T-cell (primary cell): ENCODE data around the gene METTL26. TPM values are rescaled to one million over a fixed set of nuclear protein-coding genes. Genes with fewer than 3 reads are reported as not detected.
A peak's percentile ranks its signal among the peaks of the same experiment; 100 is the strongest.

ENCODE experiments used
- ATAC-seq, 4 experiments: fragments of 200-7000 bp in 3 of 4; fragments of 150-1000 bp in 1 of 4; cut with Tn5 transposase; replicated peaks in 1 of 4; 1 replicate in 3 of 4; 2 replicates in 1 of 4; pipeline ENCODE4 v1.10.0; 2021; ENCODE audit warnings: moderate library complexity in 3 of 4, mild to moderate bottlenecking in 2 of 4, moderate number of reproducible peaks in 1 of 4
- CTCF ChIA-PET, 2 donors: fragments of 300-600 bp; sonication (Branson Sonifier 250); formaldehyde crosslinking; loops; one replicate each; lab custom pipeline; 2022; ENCODE audit warnings: antibody characterized with exemption in 2 of 2; lab: Charles Lee
- POLR2A ChIA-PET, 2 donors: fragments of 300-600 bp; sonication (Branson Sonifier 250); formaldehyde crosslinking; loops; one replicate each; lab custom pipeline; 2022; ENCODE audit warnings: antibody characterized with exemption in 2 of 2; lab: Charles Lee
- DNase-seq, 35 experiments: peaks; one replicate each; pipeline versions ENCODE4 v3.0.0 to v3.0.0-alpha.2; 2013 to 2023
- H3K27ac ChIP-seq: one replicate; pipeline ENCODE4 v1.5.1; 2013; ENCODE audit warnings: low read length
- H3K27me3 ChIP-seq, 2 experiments: replicated peaks in 1 of 2; 1 replicate in 1 of 2; 2 replicates in 1 of 2; pipeline versions ENCODE4 v1.6.1 to v1.7.0; 2013; ENCODE audit warnings: low read length in 1 of 2, mixed read lengths in 1 of 2; ENCODE audit not compliant: control insufficient read depth in 2 of 2, insufficient read depth in 2 of 2; ENCODE audit errors: extremely low read depth in 1 of 2
- H3K36me3 ChIP-seq, 2 donors: 1 replicate in 1 of 2; 2 replicates in 1 of 2; pipeline versions ENCODE4 v1.6.1 to v1.7.0; 2013; ENCODE audit warnings: low read length in 1 of 2; ENCODE audit not compliant: control insufficient read depth in 2 of 2, insufficient read depth in 1 of 2; ENCODE audit errors: extremely low read depth in 1 of 2
- H3K4me1 ChIP-seq, 2 experiments: 1 replicate in 1 of 2; 2 replicates in 1 of 2; pipeline versions ENCODE4 v1.6.1 to v1.7.0; 2013; ENCODE audit warnings: low read length in 2 of 2, mixed read lengths in 1 of 2; ENCODE audit not compliant: insufficient read depth in 2 of 2, control insufficient read depth in 1 of 2; ENCODE audit errors: extremely low read depth in 1 of 2
- H3K4me3 ChIP-seq, 2 donors: 1 replicate in 1 of 2; 2 replicates in 1 of 2; pipeline versions ENCODE4 v1.5.1 to v1.7.0; 2013; ENCODE audit warnings: mild to moderate bottlenecking in 2 of 2, low read length in 1 of 2, moderate library complexity in 1 of 2; ENCODE audit not compliant: control insufficient read depth in 1 of 2; ENCODE audit errors: extremely low read depth in 1 of 2
- H3K9me3 ChIP-seq: 2 replicates; pipeline ENCODE4 v1.7.0; 2013
- H3K27ac Mint-ChIP-seq, 2 donors: one replicate each; pipeline ENCODE4 v1.8.0; 2020 to 2021; ENCODE audit warnings: mild to moderate bottlenecking in 2 of 2, mixed read lengths in 2 of 2
- H3K27me3 Mint-ChIP-seq, 2 donors: one replicate each; pipeline ENCODE4 v1.8.0; 2021 to 2022; ENCODE audit warnings: mixed read lengths in 2 of 2
- H3K36me3 Mint-ChIP-seq: one replicate; pipeline ENCODE4 v1.8.0; 2021; ENCODE audit warnings: mixed read lengths
- H3K4me1 Mint-ChIP-seq, 3 donors: one replicate each; pipeline ENCODE4 v1.8.0; 2020 to 2022; ENCODE audit warnings: mixed read lengths in 3 of 3, mild to moderate bottlenecking in 1 of 3
- H3K4me3 Mint-ChIP-seq, 3 donors: one replicate each; pipeline ENCODE4 v1.8.0; 2020 to 2022; ENCODE audit warnings: mild to moderate bottlenecking in 3 of 3, mixed read lengths in 3 of 3, moderate library complexity in 3 of 3
- H3K9me3 Mint-ChIP-seq, 3 donors: one replicate each; pipeline ENCODE4 v1.8.0; 2020 to 2022; ENCODE audit warnings: mixed read lengths in 3 of 3
- WGBS: methylation state at CpG from one replicate; pipeline ENCODE4 v1.1.5; 2013; ENCODE audit warnings: missing lambda C conversion rate; ENCODE audit not compliant: insufficient coverage; 5-methylcytosine and 5-hydroxymethylcytosine counted together
- total RNA-seq, 35 experiments: library from RNA in 6 of 35; stranded (reverse) in 6 of 35; fragments of 120-200 nt in 1 of 35; gene quantifications; one replicate each; pipeline versions ENCODE4 v1.2.1 to v1.2.4 and lab custom pipeline; 2013 to 2026

The METTL26 gene
- total RNA-seq, 5 donors from 2014 or later (not counting 1 experiment from before 2014, with no cell fraction given): 42.1 to 94.0 (median 87.2) TPM

DNA sequence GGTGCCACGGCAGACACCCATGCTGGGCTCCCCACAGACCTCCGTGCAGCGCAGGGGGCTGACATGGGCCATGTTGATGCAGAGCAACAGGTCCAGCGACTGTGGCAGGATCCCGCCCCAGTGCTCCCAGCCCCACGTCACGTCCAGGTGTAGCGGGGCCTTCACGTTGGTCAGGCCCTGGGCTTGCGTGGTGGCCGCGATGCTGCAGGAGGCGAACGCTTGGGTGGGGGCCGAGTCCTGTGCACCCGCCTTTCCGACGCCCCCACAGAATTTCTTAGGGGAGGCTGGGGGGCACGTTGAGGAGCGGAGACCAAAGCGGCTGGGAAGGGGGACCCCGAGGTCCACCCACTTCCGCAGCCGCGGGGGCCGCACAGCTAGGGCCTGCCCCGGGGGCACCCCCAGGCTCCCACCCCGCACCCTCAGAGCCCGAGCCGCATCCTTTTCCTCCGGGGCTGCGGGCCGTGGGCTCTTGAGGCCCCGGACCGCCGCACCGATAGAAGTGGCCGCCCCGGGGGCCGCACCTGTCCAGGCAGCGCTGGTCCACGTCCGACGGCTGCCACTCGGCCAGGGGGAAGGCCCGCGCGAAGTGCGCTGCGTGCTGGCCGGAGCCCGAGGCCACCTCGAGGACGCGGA, 416 bp downstream of the METTL26 start:
- no peak overlapping the region for H3K27ac ChIP-seq
- CTCF ChIA-PET: interaction anchor here in 1 of 2 donors (1.2 kb wide), 1 partner anchor 57 kb away, joined by 3 read pairs; no protein-coding TSS in a partner anchor
- peaks cover 5 to 9% of the 10 kb centered on the region in 2 donors for H3K36me3 ChIP-seq
- 4% methylated on average over 47 of the region's 55 CpGs for WGBS
- peaks cover 9 to 37% of the 10 kb centered on the region in 2 experiments for H3K4me1 ChIP-seq
- Mint-ChIP-seq H3K36me3 (no peaks in the 10 kb centered on the region), H3K4me3 (peak overlapping the region; percentile 65 to 99 (median 94)), H3K27ac (no peak overlapping the region), H3K9me3 (no peaks in the 10 kb centered on the region), H3K4me1 (peaks cover 7 to 8% (median 8%) of the 10 kb centered on the region in 3 donors), H3K27me3 (peaks cover 0 to 3% of the 10 kb centered on the region in 2 donors)
- DNase-seq: peak in 1 of 35 experiments; percentile 27
- H3K4me3 ChIP-seq: peak overlapping the region; percentile 87 to 96
- ATAC-seq: peak in 1 of 4 experiments; percentile 2
- no peaks in the 10 kb centered on the region for H3K27me3 ChIP-seq
- no peaks in the 10 kb centered on the region for H3K9me3 ChIP-seq
- POLR2A ChIA-PET: no interaction called here

DNA sequence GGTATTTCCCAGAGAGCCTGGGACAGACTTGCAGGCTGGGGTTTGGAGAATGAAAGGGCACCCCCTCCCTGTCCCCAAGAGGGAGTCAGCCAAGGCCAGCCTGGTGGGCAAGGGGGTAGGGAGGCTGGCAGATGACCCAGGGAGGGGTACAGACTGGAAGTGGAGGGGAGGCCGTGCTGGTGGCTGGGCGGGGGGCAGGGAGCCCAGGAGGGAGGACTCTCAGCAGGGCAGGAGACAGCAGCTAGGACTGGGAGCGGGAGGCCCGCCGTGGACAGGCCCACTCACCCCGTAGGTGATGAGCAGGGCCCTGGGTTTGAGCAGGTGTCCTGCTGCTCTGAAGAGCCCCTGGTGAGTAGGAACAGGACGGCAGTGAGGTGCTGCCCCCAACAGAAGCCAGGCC, 1.1 kb downstream of the METTL26 start:
- Mint-ChIP-seq H3K9me3 (no peaks in the 10 kb centered on the region), H3K36me3 (no peaks in the 10 kb centered on the region), H3K27me3 (peaks cover 0 to 3% of the 10 kb centered on the region in 2 donors), H3K27ac (no peak overlapping the region), H3K4me3 (peak overlapping the region; percentile 62 to 74 (median 68)), H3K4me1 (peaks cover 7 to 8% (median 8%) of the 10 kb centered on the region in 3 donors)
- Histone ChIP-seq H3K9me3 (no peaks in the 10 kb centered on the region), H3K4me1 (peaks cover 9 to 34% of the 10 kb centered on the region in 2 experiments), H3K36me3 (peaks cover 5 to 9% of the 10 kb centered on the region in 2 donors), H3K4me3 (peak overlapping the region in 1 of 2 donors; percentile 87), H3K27me3 (no peaks in the 10 kb centered on the region), H3K27ac (no peak overlapping the region)
- no peak for ATAC-seq
- ChIA-PET CTCF (no interaction called here), POLR2A (no interaction called here)
- 50% methylated on average over 1 of the region's 7 CpGs for WGBS
- no peak for DNase-seq

DNA sequence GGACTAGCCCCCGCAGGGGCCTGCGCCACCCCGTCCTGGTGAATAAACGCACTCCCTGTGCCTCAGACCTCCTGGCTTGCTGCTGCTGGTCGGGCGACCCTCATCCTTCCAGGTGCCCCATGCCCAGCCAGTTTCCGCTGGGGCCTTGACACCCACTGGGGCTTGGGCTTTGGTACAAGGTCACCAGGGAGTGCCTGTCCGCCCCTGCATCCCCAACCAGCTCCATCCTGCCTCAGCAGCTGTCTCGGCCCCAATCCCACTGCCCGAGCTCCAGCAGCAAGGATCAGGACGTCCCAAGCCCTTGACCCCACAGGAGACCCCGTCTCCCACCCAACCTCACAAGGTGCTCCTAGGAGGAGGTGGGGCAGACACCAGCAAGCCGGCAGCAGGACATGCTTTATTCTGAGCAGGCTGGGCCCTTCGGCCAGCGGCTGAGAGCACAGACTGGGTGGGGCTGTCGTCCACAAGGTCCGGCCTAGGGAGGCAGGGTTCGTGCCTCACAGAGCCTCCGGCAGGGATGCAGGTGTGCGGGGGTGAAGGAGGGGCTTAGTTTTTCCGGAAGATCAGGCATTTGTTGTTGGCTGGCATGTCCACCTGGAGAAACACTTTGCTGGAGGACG, 1.9 kb downstream of the METTL26 start:
- peaks cover 0 to 3% of the 10 kb centered on the region in 2 donors for H3K27me3 Mint-ChIP-seq
- H3K4me1 Mint-ChIP-seq: peaks cover 7 to 8% (median 8%) of the 10 kb centered on the region in 3 donors
- Histone ChIP-seq H3K4me1 (peaks cover 9 to 34% of the 10 kb centered on the region in 2 experiments), H3K9me3 (no peaks in the 10 kb centered on the region), H3K27me3 (no peaks in the 10 kb centered on the region), H3K27ac (no peak overlapping the region), H3K4me3 (no peak overlapping the region), H3K36me3 (peaks cover 5 to 9% of the 10 kb centered on the region in 2 donors)
- no peak overlapping the region for H3K27ac Mint-ChIP-seq
- POLR2A ChIA-PET: no interaction called here
- CTCF ChIA-PET: no interaction called here
- no peak for DNase-seq
- ATAC-seq: no peak
- peak overlapping the region; percentile 50 to 68 (median 60) for H3K4me3 Mint-ChIP-seq
- H3K9me3 Mint-ChIP-seq: no peaks in the 10 kb centered on the region
- no peaks in the 10 kb centered on the region for H3K36me3 Mint-ChIP-seq
- 97% methylated on average over 18 of the region's 22 CpGs for WGBS

DNA sequence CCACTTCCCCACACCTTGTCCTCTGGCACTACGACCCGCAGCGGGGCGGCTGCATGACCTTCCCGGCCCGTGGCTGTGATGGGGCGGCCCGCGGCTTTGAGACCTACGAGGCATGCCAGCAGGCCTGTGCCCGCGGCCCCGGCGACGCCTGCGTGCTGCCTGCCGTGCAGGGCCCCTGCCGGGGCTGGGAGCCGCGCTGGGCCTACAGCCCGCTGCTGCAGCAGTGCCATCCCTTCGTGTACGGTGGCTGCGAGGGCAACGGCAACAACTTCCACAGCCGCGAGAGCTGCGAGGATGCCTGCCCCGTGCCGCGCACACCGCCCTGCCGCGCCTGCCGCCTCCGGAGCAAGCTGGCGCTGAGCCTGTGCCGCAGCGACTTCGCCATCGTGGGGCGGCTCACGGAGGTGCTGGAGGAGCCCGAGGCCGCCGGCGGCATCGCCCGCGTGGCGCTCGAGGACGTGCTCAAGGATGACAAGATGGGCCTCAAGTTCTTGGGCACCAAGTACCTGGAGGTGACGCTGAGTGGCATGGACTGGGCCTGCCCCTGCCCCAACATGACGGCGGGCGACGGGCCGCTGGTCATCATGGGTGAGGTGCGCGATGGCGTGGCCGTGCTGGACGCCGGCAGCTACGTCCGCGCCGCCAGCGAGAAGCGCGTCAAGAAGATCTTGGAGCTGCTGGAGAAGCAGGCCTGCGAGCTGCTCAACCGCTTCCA, 2.6 kb downstream of the METTL26 start:
- no peak for DNase-seq
- H3K27ac Mint-ChIP-seq: no peak overlapping the region
- ATAC-seq: no peak
- H3K4me1 Mint-ChIP-seq: peaks cover 7 to 8% (median 8%) of the 10 kb centered on the region in 3 donors
- WGBS: 98% methylated on average over 74 of the region's 74 CpGs
- H3K36me3 Mint-ChIP-seq: no peaks in the 10 kb centered on the region
- H3K27ac ChIP-seq: no peak overlapping the region
- H3K36me3 ChIP-seq: peaks cover 5 to 9% of the 10 kb centered on the region in 2 donors
- H3K4me1 ChIP-seq: peaks cover 9 to 34% of the 10 kb centered on the region in 2 experiments
- H3K9me3 Mint-ChIP-seq: no peaks in the 10 kb centered on the region
- peaks cover 0 to 3% of the 10 kb centered on the region in 2 donors for H3K27me3 Mint-ChIP-seq
- H3K27me3 ChIP-seq: no peaks in the 10 kb centered on the region
- CTCF ChIA-PET: no interaction called here
- H3K4me3 Mint-ChIP-seq: no peak overlapping the region
- no peaks in the 10 kb centered on the region for H3K9me3 ChIP-seq
- POLR2A ChIA-PET: no interaction called here
- no peak overlapping the region for H3K4me3 ChIP-seq

DNA sequence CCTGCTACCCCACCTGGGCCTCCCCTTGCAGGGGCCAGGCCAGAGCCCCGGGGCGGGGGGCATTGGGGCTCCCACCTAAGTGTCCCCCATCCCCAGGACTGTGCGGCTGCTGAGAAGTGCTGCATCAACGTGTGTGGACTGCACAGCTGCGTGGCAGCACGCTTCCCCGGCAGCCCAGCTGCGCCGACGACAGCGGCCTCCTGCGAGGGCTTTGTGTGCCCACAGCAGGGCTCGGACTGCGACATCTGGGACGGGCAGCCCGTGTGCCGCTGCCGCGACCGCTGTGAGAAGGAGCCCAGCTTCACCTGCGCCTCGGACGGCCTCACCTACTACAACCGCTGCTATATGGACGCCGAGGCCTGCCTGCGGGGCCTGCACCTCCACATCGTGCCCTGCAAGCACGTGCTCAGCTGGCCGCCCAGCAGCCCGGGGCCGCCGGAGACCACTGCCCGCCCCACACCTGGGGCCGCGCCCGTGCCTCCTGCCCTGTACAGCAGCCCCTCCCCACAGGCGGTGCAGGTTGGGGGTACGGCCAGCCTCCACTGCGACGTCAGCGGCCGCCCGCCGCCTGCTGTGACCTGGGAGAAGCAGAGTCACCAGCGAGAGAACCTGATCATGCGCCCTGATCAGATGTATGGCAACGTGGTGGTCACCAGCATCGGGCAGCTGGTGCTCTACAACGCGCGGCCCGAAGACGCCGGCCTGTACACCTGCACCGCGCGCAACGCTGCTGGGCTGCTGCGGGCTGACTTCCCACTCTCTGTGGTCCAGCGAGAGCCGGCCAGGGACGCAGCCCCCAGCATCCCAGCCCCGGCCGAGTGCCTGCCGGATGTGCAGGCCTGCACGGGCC, 3.4 kb downstream of the METTL26 start:
- Histone ChIP-seq H3K36me3 (peaks cover 5 to 9% of the 10 kb centered on the region in 2 donors), H3K4me3 (no peak overlapping the region), H3K27me3 (no peaks in the 10 kb centered on the region), H3K27ac (no peak overlapping the region), H3K4me1 (peaks cover 9 to 32% of the 10 kb centered on the region in 2 experiments), H3K9me3 (no peaks in the 10 kb centered on the region)
- 96% methylated on average over 65 of the region's 67 CpGs for WGBS
- POLR2A ChIA-PET: no interaction called here
- Mint-ChIP-seq H3K36me3 (no peaks in the 10 kb centered on the region), H3K27ac (no peak overlapping the region), H3K27me3 (peaks cover 0 to 3% of the 10 kb centered on the region in 2 donors), H3K4me3 (no peak overlapping the region), H3K4me1 (peaks cover 7 to 8% (median 8%) of the 10 kb centered on the region in 3 donors), H3K9me3 (no peaks in the 10 kb centered on the region)
- CTCF ChIA-PET: no interaction called here
- DNase-seq (no peak), ATAC-seq (no peak)
